ENCODE data around the gene CRYZL1. TPM values are rescaled to one million over a fixed set of nuclear protein-coding genes. Genes with fewer than 3 reads are reported as not detected.
A peak's percentile ranks its signal among the peaks of the same experiment; 100 is the strongest.
"Not testable (repeated sequence)": the region's sequence is repeated elsewhere in the genome, so short reads cannot be mapped to it uniquely, and the experiment has no call there.

CRYZL1 gene
- total RNA-seq, 1 donor from 2014 or later: 10.8 TPM

- no peak for TF ChIP-seq CTCF (IDR thresholded peaks at IDR 0.05; ENCODE audit: insufficient read depth, low read length, severe bottlenecking)
- FAIRE-seq (no peak), DNase-seq (ENCODE audit: low read depth) (peak; percentile 30)
- Histone ChIP-seq H3K36me3 (ENCODE audit: control insufficient read depth, insufficient read depth, low read length) (no peaks in the 10 kb centered on the region), H3K27me3 (ENCODE audit: control insufficient read depth, insufficient read depth, low read length) (no peaks in the 10 kb centered on the region), H3K4me3 (ENCODE audit: low read depth, low read length) (peak overlapping the region; percentile 58)
Measured at GRCh38 chr21:33642896-33643657, 1.5 kb upstream of the CRYZL1 start.

- Histone ChIP-seq H3K4me3 (ENCODE audit: low read depth, low read length) (peak within 1 kb of the TSS; percentile 58), H3K27me3 (ENCODE audit: control insufficient read depth, insufficient read depth, low read length) (no peaks in the 10 kb centered on the region), H3K36me3 (ENCODE audit: control insufficient read depth, insufficient read depth, low read length) (no peaks in the 10 kb centered on the region)
- TF ChIP-seq CTCF (IDR thresholded peaks at IDR 0.05; ENCODE audit: insufficient read depth, low read length, severe bottlenecking): no peak
- FAIRE-seq (peak; percentile 52), DNase-seq (ENCODE audit: low read depth) (peak; percentile 96)
Measured at GRCh38 chr21:33642027-33642895, 720 bp upstream of the CRYZL1 start, which contains the start of gene ITSN1. Gene ITSN1 (plus strand): TSS chr21:33642501. CDS start chr21:33718829, 76,328 bp downstream.

GRCh38 chr21:33640697-33641351 is 717 bp downstream of the CRYZL1 start:
- DNase-seq (ENCODE audit: low read depth): peak; percentile 28
- TF ChIP-seq CTCF (IDR thresholded peaks at IDR 0.05; ENCODE audit: insufficient read depth, low read length, severe bottlenecking): no peak
- no peak for FAIRE-seq
- no peaks in the 10 kb centered on the region for H3K36me3 ChIP-seq (ENCODE audit: control insufficient read depth, insufficient read depth, low read length)
- H3K27me3 ChIP-seq (ENCODE audit: control insufficient read depth, insufficient read depth, low read length): no peaks in the 10 kb centered on the region
- peak overlapping the region; percentile 58 for H3K4me3 ChIP-seq (ENCODE audit: low read depth, low read length)

- TF ChIP-seq CTCF (IDR thresholded peaks at IDR 0.05; ENCODE audit: insufficient read depth, low read length, severe bottlenecking): no peak
Measured at GRCh38 chr21:33634254-33634653, 7.3 kb downstream of the CRYZL1 start.

GRCh38 chr21:33626151-33626550 is 15.4 kb downstream of the CRYZL1 start:
- FAIRE-seq; H3K36me3 ChIP-seq (ENCODE audit: control insufficient read depth, insufficient read depth, low read length): not testable (repeated sequence)

More at GRCh38 chr21:33634254-33634653, 7.3 kb downstream of the CRYZL1 start:
- DNase-seq (ENCODE audit: low read depth) (no peak), FAIRE-seq (no peak)
- peaks cover 1% of the 10 kb centered on the region for H3K36me3 ChIP-seq (ENCODE audit: control insufficient read depth, insufficient read depth, low read length)
- no peak overlapping the region for H3K4me3 ChIP-seq (ENCODE audit: low read depth, low read length)
- no peaks in the 10 kb centered on the region for H3K27me3 ChIP-seq (ENCODE audit: control insufficient read depth, insufficient read depth, low read length)

GRCh38 chr21:33622253-33622652 is 19.3 kb downstream of the CRYZL1 start:
- Histone ChIP-seq H3K36me3 (ENCODE audit: control insufficient read depth, insufficient read depth, low read length) (peaks cover 2% of the 10 kb centered on the region), H3K4me3 (ENCODE audit: low read depth, low read length) (no peak overlapping the region), H3K27me3 (ENCODE audit: control insufficient read depth, insufficient read depth, low read length) (no peaks in the 10 kb centered on the region)
- no peak for DNase-seq (ENCODE audit: low read depth)
- FAIRE-seq: no peak
- no peak for TF ChIP-seq CTCF (IDR thresholded peaks at IDR 0.05; ENCODE audit: insufficient read depth, low read length, severe bottlenecking)

More at GRCh38 chr21:33626151-33626550, 15.4 kb downstream of the CRYZL1 start:
- not testable (repeated sequence) for DNase-seq (ENCODE audit: low read depth); H3K4me3 ChIP-seq (ENCODE audit: low read depth, low read length); H3K27me3 ChIP-seq (ENCODE audit: control insufficient read depth, insufficient read depth, low read length)
